Immature natural killer cell (primary cell): Measurements from ENCODE around the gene PIGU. TPM values are rescaled to one million over a fixed set of nuclear protein-coding genes. Genes with fewer than 3 reads are reported as not detected.

Source experiments
- DNase-seq, 3 donors: peaks; one replicate each; pipeline ENCODE4 v3.0.0; 2022; ENCODE audit warnings: mixed read lengths in 1 of 3
- H3K27ac Mint-ChIP-seq, 6 donors: one replicate each; pipeline ENCODE4 v1.8.0; 2020; ENCODE audit warnings: mixed read lengths in 6 of 6, mild to moderate bottlenecking in 5 of 6, inconsistent platforms in 4 of 6, moderate library complexity in 3 of 6
- H3K27me3 Mint-ChIP-seq, 3 donors: one replicate each; pipeline ENCODE4 v1.8.0; 2020 to 2021; ENCODE audit warnings: low read depth in 3 of 3, mild to moderate bottlenecking in 3 of 3, mixed read lengths in 3 of 3, moderate library complexity in 3 of 3, inconsistent platforms in 1 of 3
- H3K36me3 Mint-ChIP-seq, 3 donors: one replicate each; pipeline ENCODE4 v1.8.0; 2020; ENCODE audit warnings: mixed read lengths in 3 of 3, inconsistent platforms in 2 of 3, mild to moderate bottlenecking in 2 of 3
- H3K4me1 Mint-ChIP-seq, 2 donors: one replicate each; pipeline ENCODE4 v1.8.0; 2020; ENCODE audit warnings: inconsistent platforms in 2 of 2, mild to moderate bottlenecking in 2 of 2, mixed read lengths in 2 of 2, moderate library complexity in 1 of 2
- H3K4me3 Mint-ChIP-seq, 5 donors: one replicate each; pipeline ENCODE4 v1.8.0; 2020; ENCODE audit warnings: mild to moderate bottlenecking in 5 of 5, mixed read lengths in 5 of 5, inconsistent platforms in 3 of 5, moderate library complexity in 3 of 5
- H3K9me3 Mint-ChIP-seq, 6 donors: one replicate each; pipeline ENCODE4 v1.8.0; 2020; ENCODE audit warnings: mild to moderate bottlenecking in 6 of 6, mixed read lengths in 6 of 6, inconsistent platforms in 4 of 6, moderate library complexity in 3 of 6
- polyA plus RNA-seq, 3 donors: library from polyadenylated mRNA; unstranded; fragments of 300-500 nt; fragmentation: Illumina TruSeq; gene quantifications; one replicate each; pipeline ENCODE4 v1.2.3, GENCODE V29; 2021

PIGU gene
- polyA plus RNA-seq, 3 donors from 2014 or later = 19.3 to 34.7 (median 25.3) TPM

DNA sequence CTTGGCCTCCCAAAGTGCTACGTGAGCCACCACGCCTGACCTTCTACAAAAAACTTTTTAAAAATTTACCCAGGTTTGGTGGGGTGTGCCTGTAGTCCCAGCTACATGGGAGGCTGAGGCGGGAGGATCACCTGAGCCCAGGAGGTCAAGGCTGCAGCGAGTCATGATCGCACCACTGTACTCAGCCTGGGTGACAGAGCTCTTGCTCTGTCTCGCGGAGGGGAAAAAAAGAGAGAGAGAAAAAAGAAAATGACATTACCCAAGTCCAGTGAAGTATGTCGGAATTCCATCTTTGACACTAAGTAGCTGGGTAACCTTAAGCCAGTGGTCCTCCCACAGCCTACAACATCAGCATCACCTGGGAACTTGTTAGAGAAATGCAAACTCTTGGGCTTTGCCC lies 137.1 kb downstream of the PIGU start:
- H3K9me3 Mint-ChIP-seq = no peaks in the 10 kb centered on the region
- peaks cover 24 to 30% of the 10 kb centered on the region in 2 donors for H3K4me1 Mint-ChIP-seq
- H3K27me3 Mint-ChIP-seq = peaks cover 0 to 4% (median under 1%) of the 10 kb centered on the region in 3 donors
- peak overlapping the region in 2 of 6 donors; percentile 67 to 71 for H3K27ac Mint-ChIP-seq
- no peak overlapping the region for H3K4me3 Mint-ChIP-seq
- DNase-seq = no peak
- peaks cover 0 to 34% (median 10%) of the 10 kb centered on the region in 3 donors for H3K36me3 Mint-ChIP-seq

DNA sequence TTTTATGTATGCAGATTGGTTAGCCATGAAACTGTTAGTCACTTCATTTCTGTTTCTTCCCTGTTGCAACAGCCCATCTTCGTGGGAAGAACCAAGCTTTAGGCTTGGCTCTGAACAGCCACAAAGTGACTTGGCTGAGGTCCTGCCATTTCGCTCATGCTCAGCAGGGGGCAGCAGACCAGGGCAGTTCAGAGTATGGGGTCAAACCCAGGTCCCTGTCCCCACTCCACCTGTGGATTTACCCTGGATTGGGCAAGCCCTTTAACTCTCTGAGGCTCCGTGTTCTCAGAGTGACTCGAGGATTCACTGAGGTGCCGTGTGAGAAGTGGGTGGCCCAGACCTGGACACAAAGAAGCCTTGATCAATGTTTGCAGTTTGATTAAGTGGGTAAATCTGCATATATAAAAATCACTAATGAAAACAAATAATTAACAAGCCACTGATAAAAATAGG lies 138.2 kb downstream of the PIGU start:
- Mint-ChIP-seq H3K27ac (peak overlapping the region in 3 of 6 donors; percentile 19 to 64 (median 20)), H3K9me3 (no peaks in the 10 kb centered on the region), H3K36me3 (peaks cover 0 to 40% (median 10%) of the 10 kb centered on the region in 3 donors), H3K27me3 (peaks cover 0 to 5% (median 0%) of the 10 kb centered on the region in 3 donors), H3K4me3 (no peak overlapping the region), H3K4me1 (peaks cover 18 to 21% of the 10 kb centered on the region in 2 donors)
- peak in 1 of 3 donors; percentile 35 for DNase-seq

DNA sequence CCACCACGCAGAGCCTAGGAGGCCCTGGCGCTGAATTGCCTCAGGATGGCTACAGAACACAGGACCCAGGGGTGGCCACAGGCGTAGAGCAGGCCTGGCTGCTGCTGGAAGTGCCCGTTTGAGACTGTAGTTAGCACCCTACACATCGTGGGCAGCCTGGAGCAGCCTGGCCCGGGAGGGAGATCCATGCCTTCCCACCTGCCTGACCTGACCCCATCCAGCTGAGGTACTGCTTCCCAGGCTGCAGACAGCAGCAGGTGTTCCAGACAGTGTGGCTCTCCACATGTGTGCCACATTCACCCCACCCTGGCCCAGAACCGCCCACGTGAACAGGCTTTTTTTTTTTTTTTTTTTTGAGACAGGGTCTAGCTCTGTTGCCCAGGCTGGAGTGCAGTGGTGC lies 139.2 kb downstream of the PIGU start:
- H3K36me3 Mint-ChIP-seq = peaks cover 0 to 37% (median 10%) of the 10 kb centered on the region in 3 donors
- H3K27ac Mint-ChIP-seq = peak overlapping the region in 1 of 6 donors; percentile 42
- no peaks in the 10 kb centered on the region for H3K9me3 Mint-ChIP-seq
- peaks cover 0 to 5% (median 0%) of the 10 kb centered on the region in 3 donors for H3K27me3 Mint-ChIP-seq
- DNase-seq = no peak
- H3K4me1 Mint-ChIP-seq = peaks cover 18 to 21% of the 10 kb centered on the region in 2 donors
- no peak overlapping the region for H3K4me3 Mint-ChIP-seq

DNA sequence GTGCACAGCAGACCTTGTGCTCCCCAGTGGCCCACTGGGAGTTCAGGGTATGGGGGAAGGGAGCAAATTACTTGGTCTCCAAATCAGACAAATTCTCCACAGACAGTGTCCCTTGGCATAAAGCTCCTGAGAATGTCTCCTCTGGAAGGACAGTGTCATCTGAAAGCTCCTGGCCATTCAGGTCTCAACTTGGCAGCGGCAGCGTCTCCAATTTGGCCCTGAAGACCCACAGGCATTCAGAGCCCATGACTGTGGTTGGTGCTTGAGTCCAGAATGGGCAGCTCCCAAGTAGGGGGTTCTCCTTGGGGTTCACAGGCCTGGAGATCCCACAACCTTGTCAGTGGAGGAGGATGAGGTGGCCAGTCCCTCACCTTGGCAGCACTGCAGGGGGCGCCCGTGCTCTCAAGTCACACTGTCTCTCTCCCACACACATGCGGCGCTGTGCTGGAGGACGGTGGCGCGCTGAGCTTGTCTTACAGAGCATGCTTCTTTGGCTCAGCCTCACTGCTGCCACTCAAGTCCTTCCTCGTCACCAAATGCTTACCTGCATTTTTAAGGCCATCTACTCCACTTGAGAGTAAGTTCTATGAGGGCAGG lies 140.0 kb downstream of the PIGU start:
- peak in 1 of 3 donors; percentile 14 for DNase-seq
- peaks cover 18 to 21% of the 10 kb centered on the region in 2 donors for H3K4me1 Mint-ChIP-seq

DNA sequence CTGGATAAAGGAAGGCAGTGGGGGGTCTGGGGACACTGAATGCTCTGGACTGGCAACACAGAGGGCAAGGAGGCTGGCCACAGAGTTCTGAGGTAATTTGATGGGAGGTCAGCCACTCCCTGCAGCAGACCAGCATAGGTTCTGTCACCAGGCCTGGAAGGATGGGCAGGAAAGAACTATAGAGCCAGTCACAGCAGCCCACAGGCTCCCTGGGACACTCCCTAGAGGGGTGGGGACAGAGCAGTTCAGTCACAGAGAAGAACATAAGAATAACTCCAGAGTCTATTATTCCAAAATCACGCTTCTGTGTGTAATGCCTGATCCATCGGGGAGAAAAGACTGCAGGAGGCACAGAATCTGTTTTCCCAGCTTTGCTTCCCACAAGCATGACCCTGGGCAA lies 141.0 kb downstream of the PIGU start:
- no peak overlapping the region for H3K4me3 Mint-ChIP-seq
- H3K4me1 Mint-ChIP-seq = peaks cover 18 to 23% of the 10 kb centered on the region in 2 donors
- H3K36me3 Mint-ChIP-seq = peaks cover 0 to 31% (median 10%) of the 10 kb centered on the region in 3 donors
- H3K27me3 Mint-ChIP-seq = peaks cover 0 to 5% (median 0%) of the 10 kb centered on the region in 3 donors
- peak overlapping the region in 2 of 6 donors; percentile 28 to 51 for H3K27ac Mint-ChIP-seq
- DNase-seq = no peak
- H3K9me3 Mint-ChIP-seq = no peaks in the 10 kb centered on the region

More for the DNA sequence above, 140.0 kb downstream of the PIGU start:
- H3K27me3 Mint-ChIP-seq = peaks cover 0 to 5% (median 0%) of the 10 kb centered on the region in 3 donors
- H3K36me3 Mint-ChIP-seq = peaks cover 0 to 37% (median 10%) of the 10 kb centered on the region in 3 donors
- H3K4me3 Mint-ChIP-seq = no peak overlapping the region
- H3K27ac Mint-ChIP-seq = peak overlapping the region in 3 of 6 donors; percentile 21 to 42 (median 28)
- H3K9me3 Mint-ChIP-seq = no peaks in the 10 kb centered on the region

DNA sequence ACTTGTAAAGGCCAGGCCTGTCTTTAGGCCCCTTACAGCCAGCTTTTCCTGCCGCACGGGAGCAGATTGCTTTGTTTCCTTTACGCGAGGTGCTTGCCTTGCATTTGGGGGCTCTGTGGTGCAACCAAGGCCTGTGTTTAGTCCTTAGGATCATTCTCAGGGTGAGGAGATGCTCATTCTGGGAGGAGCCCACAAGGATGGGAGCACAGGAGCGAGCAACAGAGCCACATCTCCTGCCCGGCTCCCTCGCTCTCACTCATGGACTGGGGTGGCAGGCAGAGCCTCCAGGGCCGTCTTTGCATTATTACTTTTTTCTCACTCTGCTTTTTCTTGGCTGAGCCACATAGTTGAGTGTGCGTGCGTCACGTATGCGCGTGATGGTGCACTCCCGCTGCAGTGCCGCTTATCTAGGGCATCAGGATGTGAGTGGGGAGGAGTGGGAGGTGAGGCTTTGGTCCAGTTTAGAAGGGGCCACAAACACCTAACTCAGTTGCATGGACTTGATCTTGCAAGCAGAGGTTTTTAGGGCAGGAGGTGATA lies 141.5 kb downstream of the PIGU start:
- peaks cover 0 to 5% (median 0%) of the 10 kb centered on the region in 3 donors for H3K27me3 Mint-ChIP-seq
- peaks cover under 1 to 26% (median 6%) of the 10 kb centered on the region in 3 donors for H3K36me3 Mint-ChIP-seq
- no peak overlapping the region for H3K4me3 Mint-ChIP-seq
- no peaks in the 10 kb centered on the region for H3K9me3 Mint-ChIP-seq
- peaks cover 18 to 23% of the 10 kb centered on the region in 2 donors for H3K4me1 Mint-ChIP-seq
- peak overlapping the region in 2 of 6 donors; percentile 51 to 67 for H3K27ac Mint-ChIP-seq
- DNase-seq = no peak

DNA sequence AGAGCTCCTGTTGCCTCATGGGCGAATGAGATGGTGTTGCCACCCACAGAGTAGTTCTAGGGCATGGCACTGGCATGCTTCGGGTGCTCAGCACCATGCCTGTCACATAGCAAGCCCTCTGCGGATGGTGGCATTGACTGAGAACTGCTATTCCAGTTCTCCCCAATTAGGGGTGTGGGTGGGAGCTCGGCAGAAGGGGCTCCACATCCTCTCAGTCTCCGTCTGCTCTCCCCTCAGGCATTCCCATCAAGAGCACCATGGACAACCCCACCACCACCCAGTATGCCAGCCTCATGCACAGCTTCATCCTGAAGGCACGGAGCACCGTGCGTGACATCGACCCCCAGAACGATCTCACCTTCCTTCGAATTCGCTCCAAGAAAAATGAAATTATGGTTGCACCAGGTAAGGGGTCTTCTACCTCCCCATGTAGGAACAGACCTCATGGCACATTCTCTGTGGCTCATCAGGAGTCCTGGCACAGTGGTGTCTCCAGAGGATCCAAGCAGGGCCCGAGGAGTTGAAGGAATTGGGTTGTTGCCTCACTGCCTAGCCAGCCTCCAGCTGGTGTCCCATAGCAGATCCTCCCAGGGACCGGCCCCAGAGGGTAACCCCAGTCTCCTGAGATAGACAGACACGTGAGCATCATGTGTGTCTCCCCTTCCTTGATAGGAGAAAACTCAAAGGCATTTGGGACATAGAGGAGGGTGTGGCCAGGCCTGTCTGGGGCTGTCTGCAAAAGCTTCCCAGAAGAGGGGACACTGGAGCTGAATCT lies 142.3 kb downstream of the PIGU start:
- Mint-ChIP-seq H3K9me3 (no peaks in the 10 kb centered on the region), H3K27me3 (peaks cover 0 to 5% (median 0%) of the 10 kb centered on the region in 3 donors), H3K36me3 (peaks cover 5 to 26% (median 6%) of the 10 kb centered on the region in 3 donors), H3K4me1 (peaks cover 24 to 28% of the 10 kb centered on the region in 2 donors), H3K27ac (peak overlapping the region in 1 of 6 donors; percentile 44), H3K4me3 (no peak overlapping the region)
- no peak for DNase-seq

DNA sequence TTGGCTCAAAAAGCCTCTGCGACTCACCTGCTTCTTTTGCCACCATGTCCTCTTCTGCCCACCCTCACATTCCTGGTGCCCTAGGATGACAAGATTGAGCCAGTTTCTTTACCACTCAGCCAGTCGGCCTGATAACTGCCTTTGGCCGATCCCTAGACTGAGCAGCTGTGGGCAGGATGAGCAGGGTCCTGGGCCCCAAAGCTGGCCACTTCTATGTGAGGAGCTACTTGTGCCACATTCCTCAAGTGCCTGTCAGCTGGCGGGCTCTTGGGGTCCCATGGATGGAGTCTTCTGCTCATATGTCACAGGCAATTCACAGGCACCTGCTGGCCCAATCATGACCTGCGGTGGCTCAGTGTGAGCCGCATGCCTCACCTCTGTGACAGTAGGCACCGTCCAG lies 144.1 kb downstream of the PIGU start:
- Mint-ChIP-seq H3K27me3 (peaks cover 0 to 5% (median 0%) of the 10 kb centered on the region in 3 donors), H3K9me3 (no peaks in the 10 kb centered on the region), H3K4me1 (peaks cover 34 to 42% of the 10 kb centered on the region in 2 donors), H3K36me3 (peaks cover 5 to 30% (median 6%) of the 10 kb centered on the region in 3 donors), H3K27ac (peak overlapping the region in 4 of 6 donors; percentile 20 to 58 (median 32)), H3K4me3 (no peak overlapping the region)
- no peak for DNase-seq

DNA sequence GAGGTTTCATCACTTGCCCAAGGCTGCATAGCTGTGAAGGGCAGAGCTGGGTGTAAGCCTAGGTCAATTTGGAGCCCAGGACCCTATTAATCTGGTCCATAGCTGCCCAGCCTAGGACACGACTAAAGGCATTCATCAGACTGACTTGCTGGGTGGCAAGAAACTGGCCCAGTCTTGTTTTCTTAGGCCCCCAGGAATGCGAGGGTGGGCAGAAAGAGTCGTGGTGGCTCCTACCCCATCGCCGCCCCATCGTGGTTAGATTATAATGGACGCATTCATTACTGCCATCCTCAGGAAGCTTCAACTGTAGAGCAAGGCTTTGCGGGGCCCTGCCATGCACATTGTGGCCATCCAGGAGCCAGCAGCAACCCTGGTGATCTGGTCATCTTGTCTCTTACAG lies 144.6 kb downstream of the PIGU start:
- Mint-ChIP-seq H3K36me3 (peaks cover 5 to 30% (median 8%) of the 10 kb centered on the region in 3 donors), H3K27me3 (peaks cover 0 to 5% (median 0%) of the 10 kb centered on the region in 3 donors), H3K27ac (peak overlapping the region in 2 of 6 donors; percentile 20 to 23)

DNA sequence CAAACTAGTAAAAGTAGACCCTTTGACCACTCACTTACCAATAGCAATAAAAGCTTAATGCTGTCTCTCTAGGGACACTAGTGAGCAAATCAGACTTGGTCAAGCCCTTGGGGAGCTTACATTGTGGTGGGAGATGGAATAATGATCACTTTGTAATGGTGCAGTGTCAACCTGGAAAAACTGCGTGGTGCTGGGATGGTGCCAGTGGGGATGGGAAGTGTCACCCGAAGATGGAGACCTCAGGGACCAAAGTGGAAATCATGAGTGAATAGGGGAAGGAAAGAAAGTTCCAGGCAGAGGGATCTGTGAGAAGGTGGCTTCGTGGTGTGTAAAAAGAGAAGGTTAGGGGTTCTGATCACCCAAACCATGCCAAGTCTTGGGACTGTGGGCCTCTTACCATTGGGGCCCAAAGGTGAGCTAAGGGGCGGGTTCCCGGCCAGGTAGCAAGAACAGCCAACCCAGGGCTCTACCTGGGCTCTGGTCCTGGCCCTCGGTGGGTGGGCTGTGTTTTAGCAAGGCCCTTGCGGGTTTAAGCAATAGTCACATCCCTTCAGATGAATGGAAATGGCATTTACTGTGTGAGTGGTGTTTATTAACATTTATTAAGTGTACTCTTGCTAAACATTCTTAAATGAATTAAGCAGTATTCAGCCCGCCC lies 145.2 kb downstream of the PIGU start:
- peaks cover 34 to 42% of the 10 kb centered on the region in 2 donors for H3K4me1 Mint-ChIP-seq
- H3K4me3 Mint-ChIP-seq = no peak overlapping the region
- DNase-seq = no peak
- H3K9me3 Mint-ChIP-seq = no peaks in the 10 kb centered on the region
- H3K27me3 Mint-ChIP-seq = peaks cover 0 to 5% (median 0%) of the 10 kb centered on the region in 3 donors
- H3K27ac Mint-ChIP-seq = peak overlapping the region; percentile 53 to 87 (median 74)
- H3K36me3 Mint-ChIP-seq = peaks cover 9 to 32% (median 14%) of the 10 kb centered on the region in 3 donors

More for the DNA sequence above, 144.6 kb downstream of the PIGU start:
- peaks cover 34 to 42% of the 10 kb centered on the region in 2 donors for H3K4me1 Mint-ChIP-seq
- H3K9me3 Mint-ChIP-seq = no peaks in the 10 kb centered on the region
- DNase-seq = no peak
- H3K4me3 Mint-ChIP-seq = no peak overlapping the region

DNA sequence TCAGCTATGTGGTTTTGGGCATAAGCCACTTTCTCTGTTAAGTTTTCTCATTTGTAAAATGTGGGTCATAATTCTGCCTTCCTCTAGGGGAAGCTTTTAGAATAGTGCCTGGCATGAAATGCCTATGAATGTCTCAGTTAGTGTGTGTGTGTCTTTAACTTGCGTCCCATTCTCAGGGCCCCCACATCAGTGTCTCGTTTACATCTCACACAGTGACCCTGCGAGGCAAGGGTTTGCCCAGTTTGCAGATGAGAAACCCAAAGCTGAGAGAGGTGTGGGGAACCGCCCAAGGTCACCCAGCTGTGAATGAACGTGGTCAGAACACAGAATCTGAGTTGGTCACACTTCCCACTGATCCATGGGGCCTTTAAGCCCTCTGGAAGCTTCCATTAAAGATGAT lies 146.6 kb downstream of the PIGU start:
- Mint-ChIP-seq H3K9me3 (no peaks in the 10 kb centered on the region), H3K27ac (peak overlapping the region; percentile 54 to 89 (median 72)), H3K4me3 (peak overlapping the region; percentile 14 to 75 (median 48)), H3K27me3 (peaks cover 0 to 1% (median 0%) of the 10 kb centered on the region in 3 donors), H3K4me1 (peaks cover 34 to 46% of the 10 kb centered on the region in 2 donors), H3K36me3 (peaks cover 7 to 38% (median 17%) of the 10 kb centered on the region in 3 donors)
- peak; percentile 32 to 40 (median 38) for DNase-seq

DNA sequence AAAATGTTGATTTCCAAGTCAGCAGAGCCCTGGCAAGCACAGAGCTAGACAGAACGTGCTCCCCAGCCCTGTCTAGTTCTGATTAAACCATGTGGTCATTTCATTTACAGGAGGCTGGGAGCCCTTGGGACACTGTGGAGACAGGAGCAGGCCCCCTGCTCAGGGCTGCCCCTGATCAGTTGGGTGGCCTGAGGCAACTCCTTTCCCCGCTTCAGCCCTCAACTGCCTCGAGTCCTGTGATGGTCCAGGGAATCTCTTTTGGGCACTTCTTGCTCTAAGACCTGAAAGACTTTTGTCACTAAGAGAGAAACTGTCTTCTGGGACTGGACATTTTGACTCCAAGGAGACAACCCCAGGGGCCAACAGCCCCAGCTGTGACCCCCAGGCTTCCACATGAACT lies 147.2 kb downstream of the PIGU start:
- Mint-ChIP-seq H3K27me3 (peaks cover 0 to 1% (median 0%) of the 10 kb centered on the region in 3 donors), H3K9me3 (no peaks in the 10 kb centered on the region), H3K27ac (peak overlapping the region; percentile 54 to 89 (median 72)), H3K4me1 (peaks cover 34 to 46% of the 10 kb centered on the region in 2 donors), H3K36me3 (peaks cover 7 to 37% (median 17%) of the 10 kb centered on the region in 3 donors), H3K4me3 (peak overlapping the region; percentile 14 to 75 (median 30))
- no peak for DNase-seq

DNA sequence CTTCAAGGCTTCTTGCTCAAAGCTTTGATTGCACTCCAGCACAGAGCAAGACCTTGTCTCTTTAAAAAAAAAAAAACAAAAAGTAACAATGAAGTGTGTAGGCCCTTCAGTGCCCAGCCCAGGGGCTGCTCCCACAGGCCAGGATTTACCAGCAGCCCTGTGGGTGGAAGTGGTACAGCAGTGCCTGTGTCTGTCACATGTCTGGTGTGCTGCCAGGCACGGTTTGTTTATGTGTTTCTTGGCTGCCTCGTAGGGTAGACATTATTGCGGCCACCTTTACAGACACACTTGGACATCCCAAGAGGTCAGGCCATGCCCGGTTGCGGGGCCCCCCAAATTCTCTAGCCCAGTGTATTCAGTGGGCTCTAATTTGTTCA lies 148.0 kb downstream of the PIGU start:
- Mint-ChIP-seq H3K27ac (peak overlapping the region; percentile 46 to 87 (median 65)), H3K9me3 (no peaks in the 10 kb centered on the region), H3K4me3 (peak overlapping the region in 2 of 5 donors; percentile 25 to 52), H3K36me3 (peaks cover 7 to 31% (median 17%) of the 10 kb centered on the region in 3 donors), H3K4me1 (peaks cover 39 to 51% of the 10 kb centered on the region in 2 donors), H3K27me3 (no peaks in the 10 kb centered on the region)
- peak in 1 of 3 donors; percentile 15 for DNase-seq
